Measurements from ENCODE around the gene ACVR1. TPM values are rescaled to one million over a fixed set of nuclear protein-coding genes. Genes with fewer than 3 reads are reported as not detected.
"Not testable (repeated sequence)": the region's sequence is repeated elsewhere in the genome, so short reads cannot be mapped to it uniquely, and the experiment has no call there.

Gene ACVR1
- total RNA-seq, 1 donor from 2014 or later = 34.4 TPM

- DNase-seq (no peak), ATAC-seq (no peak)
- Histone ChIP-seq H3K27me3 (no peaks in the 10 kb centered on the region), H3K36me3 (peaks cover 32% of the 10 kb centered on the region), H3K4me3 (no peak overlapping the region), H3K9me3 (no peaks in the 10 kb centered on the region), H3K27ac (no peak overlapping the region), H3K4me1 (no peaks in the 10 kb centered on the region)
- no peak for TF ChIP-seq CTCF (IDR thresholded peaks at IDR 0.05)
- intact Hi-C loops (cut with DNase I) = no loop called here
These were observed 114.6 kb downstream of the ACVR1 start for GRCh38 chr2:157761520-157761919.

GRCh38 chr2:157760949-157761348, 115.2 kb downstream of the ACVR1 start:
- ATAC-seq (no peak), DNase-seq (no peak)
- TF ChIP-seq CTCF (IDR thresholded peaks at IDR 0.05) = no peak
- Histone ChIP-seq H3K27ac (no peak overlapping the region), H3K36me3 (peaks cover 30% of the 10 kb centered on the region), H3K4me3 (no peak overlapping the region), H3K9me3 (peaks cover under 1% of the 10 kb centered on the region), H3K4me1 (no peaks in the 10 kb centered on the region), H3K27me3 (no peaks in the 10 kb centered on the region)
- intact Hi-C loops (cut with DNase I) = no loop called here

- H3K27ac ChIP-seq = no peak overlapping the region
- no peak overlapping the region for H3K4me3 ChIP-seq
- DNase-seq (no peak), ATAC-seq (no peak)
- no peaks in the 10 kb centered on the region for H3K4me1 ChIP-seq
- no peaks in the 10 kb centered on the region for H3K27me3 ChIP-seq
- H3K36me3 ChIP-seq = peaks cover 23% of the 10 kb centered on the region
- H3K9me3 ChIP-seq = peaks cover 7% of the 10 kb centered on the region
- no peak for TF ChIP-seq CTCF (IDR thresholded peaks at IDR 0.05)
- intact Hi-C loops (cut with DNase I) = no loop called here
These were observed 116.3 kb downstream of the ACVR1 start for GRCh38 chr2:157759855-157760254.

GRCh38 chr2:157758586-157758985, 117.5 kb downstream of the ACVR1 start:
- H3K4me1 ChIP-seq = no peaks in the 10 kb centered on the region
- no peak for DNase-seq
- no peaks in the 10 kb centered on the region for H3K27me3 ChIP-seq
- H3K9me3 ChIP-seq = peaks cover 7% of the 10 kb centered on the region
- no peak overlapping the region for H3K4me3 ChIP-seq
- intact Hi-C loops (cut with DNase I) = no loop called here
- TF ChIP-seq CTCF (IDR thresholded peaks at IDR 0.05) = no peak
- H3K27ac ChIP-seq = no peak overlapping the region
- no peak for ATAC-seq
- H3K36me3 ChIP-seq = peaks cover 14% of the 10 kb centered on the region

- Histone ChIP-seq H3K4me1 (no peaks in the 10 kb centered on the region), H3K27ac (no peak overlapping the region), H3K4me3 (no peak overlapping the region), H3K9me3 (peaks cover 7% of the 10 kb centered on the region), H3K36me3 (peaks cover 22% of the 10 kb centered on the region), H3K27me3 (no peaks in the 10 kb centered on the region)
- ATAC-seq = no peak
- DNase-seq = no peak
- intact Hi-C loops (cut with DNase I) = no loop called here
- no peak for TF ChIP-seq CTCF (IDR thresholded peaks at IDR 0.05)
These were observed 118.6 kb downstream of the ACVR1 start for GRCh38 chr2:157757500-157757899.

GRCh38 chr2:157756447-157756846, 119.7 kb downstream of the ACVR1 start:
- H3K9me3 ChIP-seq; H3K4me3 ChIP-seq; DNase-seq; intact Hi-C loops (cut with DNase I); H3K4me1 ChIP-seq; H3K27ac ChIP-seq; ATAC-seq; H3K27me3 ChIP-seq: not testable (repeated sequence)
- peaks cover 27% of the 10 kb centered on the region for H3K36me3 ChIP-seq
